ENCODE data around the gene CXCL16. TPM values are rescaled to one million over a fixed set of nuclear protein-coding genes. Genes with fewer than 3 reads are reported as not detected.

CXCL16 gene
- total and polyA plus RNA-seq, 2 of the 13 experiments (the other 11 are each of a cell fraction or from before 2014, with no cell fraction given), result 9.4 to 101 TPM

DNA sequence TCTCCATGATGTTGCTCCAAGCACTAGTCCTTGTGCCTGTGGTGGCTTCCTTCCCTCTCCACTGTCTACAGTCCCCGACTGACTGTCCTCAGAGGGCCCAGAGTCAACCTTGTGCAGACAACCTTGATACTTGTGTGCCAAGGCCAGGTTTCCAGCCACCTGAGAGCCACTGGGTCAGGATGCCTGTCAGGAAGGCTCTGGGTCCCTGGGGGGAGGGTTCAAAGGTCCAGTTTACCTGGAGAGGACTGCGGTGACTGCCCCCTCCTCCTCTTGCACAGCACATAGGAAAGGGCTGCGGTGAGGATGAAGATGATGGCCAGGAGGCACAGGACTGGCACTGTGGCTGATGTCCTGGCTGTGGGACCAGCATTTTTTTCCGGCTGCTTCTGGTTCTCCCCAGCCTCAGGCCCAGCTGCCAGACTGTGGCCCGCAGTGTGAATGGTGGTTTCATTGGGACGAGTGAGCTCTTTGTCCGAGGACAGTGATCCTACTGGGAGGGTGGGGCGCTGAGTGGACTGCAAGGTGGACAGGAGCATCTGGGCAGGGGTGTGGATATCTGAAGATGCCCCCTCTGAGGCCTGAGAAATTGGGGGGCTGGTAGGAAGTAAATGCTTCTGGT, 4.8 kb downstream of the CXCL16 start (continued):
- TF ChIP-seq ZNF605 (CRISPR knock-in tag; IDR thresholded peaks at IDR 0.05), result no peak
- TF ChIP-seq MAZ (IDR thresholded peaks at IDR 0.05; ENCODE audit: borderline replicate concordance, low read depth, low read length), result no peak
- TF ChIP-seq MAZ (CRISPR knock-in tag; IDR thresholded peaks at IDR 0.05; ENCODE audit: low read depth), result 0 out of 2 replicates have a peak, but pooled peaks have one; percentile 51
- TF ChIP-seq ZNF883 (CRISPR knock-in tag; IDR thresholded peaks at IDR 0.05; ENCODE audit: not compliant biosample characterization), result peak; percentile 17
- TF ChIP-seq NFIC (IDR thresholded peaks at IDR 0.05; ENCODE audit: low read length), result no peak
- TF ChIP-seq NCOA2 (CRISPR knock-in tag; IDR thresholded peaks at IDR 0.05), result 0 out of 2 replicates have a peak, but pooled peaks have one; percentile 18
- TF ChIP-seq, protein P1, sequence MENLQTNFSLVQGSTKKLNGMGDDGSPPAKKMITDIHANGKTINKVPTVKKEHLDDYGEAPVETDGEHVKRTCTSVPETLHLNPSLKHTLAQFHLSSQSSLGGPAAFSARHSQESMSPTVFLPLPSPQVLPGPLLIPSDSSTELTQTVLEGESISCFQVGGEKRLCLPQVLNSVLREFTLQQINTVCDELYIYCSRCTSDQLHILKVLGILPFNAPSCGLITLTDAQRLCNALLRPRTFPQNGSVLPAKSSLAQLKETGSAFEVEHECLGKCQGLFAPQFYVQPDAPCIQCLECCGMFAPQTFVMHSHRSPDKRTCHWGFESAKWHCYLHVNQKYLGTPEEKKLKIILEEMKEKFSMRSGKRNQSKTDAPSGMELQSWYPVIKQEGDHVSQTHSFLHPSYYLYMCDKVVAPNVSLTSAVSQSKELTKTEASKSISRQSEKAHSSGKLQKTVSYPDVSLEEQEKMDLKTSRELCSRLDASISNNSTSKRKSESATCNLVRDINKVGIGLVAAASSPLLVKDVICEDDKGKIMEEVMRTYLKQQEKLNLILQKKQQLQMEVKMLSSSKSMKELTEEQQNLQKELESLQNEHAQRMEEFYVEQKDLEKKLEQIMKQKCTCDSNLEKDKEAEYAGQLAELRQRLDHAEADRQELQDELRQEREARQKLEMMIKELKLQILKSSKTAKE (CRISPR knock-in tag; IDR thresholded peaks at IDR 0.05; ENCODE audit: borderline replicate concordance), result peak; percentile 67
- TF ChIP-seq, protein P2, sequence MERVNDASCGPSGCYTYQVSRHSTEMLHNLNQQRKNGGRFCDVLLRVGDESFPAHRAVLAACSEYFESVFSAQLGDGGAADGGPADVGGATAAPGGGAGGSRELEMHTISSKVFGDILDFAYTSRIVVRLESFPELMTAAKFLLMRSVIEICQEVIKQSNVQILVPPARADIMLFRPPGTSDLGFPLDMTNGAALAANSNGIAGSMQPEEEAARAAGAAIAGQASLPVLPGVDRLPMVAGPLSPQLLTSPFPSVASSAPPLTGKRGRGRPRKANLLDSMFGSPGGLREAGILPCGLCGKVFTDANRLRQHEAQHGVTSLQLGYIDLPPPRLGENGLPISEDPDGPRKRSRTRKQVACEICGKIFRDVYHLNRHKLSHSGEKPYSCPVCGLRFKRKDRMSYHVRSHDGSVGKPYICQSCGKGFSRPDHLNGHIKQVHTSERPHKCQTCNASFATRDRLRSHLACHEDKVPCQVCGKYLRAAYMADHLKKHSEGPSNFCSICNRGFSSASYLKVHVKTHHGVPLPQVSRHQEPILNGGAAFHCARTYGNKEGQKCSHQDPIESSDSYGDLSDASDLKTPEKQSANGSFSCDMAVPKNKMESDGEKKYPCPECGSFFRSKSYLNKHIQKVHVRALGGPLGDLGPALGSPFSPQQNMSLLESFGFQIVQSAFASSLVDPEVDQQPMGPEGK (CRISPR knock-in tag; IDR thresholded peaks at IDR 0.05), result peak; percentile 75
- TF ChIP-seq ZBTB38 (CRISPR knock-in tag; IDR thresholded peaks at IDR 0.05), result peak; percentile 74; the same call in 1 of the 2 replicates
- TF ChIP-seq, protein P3, sequence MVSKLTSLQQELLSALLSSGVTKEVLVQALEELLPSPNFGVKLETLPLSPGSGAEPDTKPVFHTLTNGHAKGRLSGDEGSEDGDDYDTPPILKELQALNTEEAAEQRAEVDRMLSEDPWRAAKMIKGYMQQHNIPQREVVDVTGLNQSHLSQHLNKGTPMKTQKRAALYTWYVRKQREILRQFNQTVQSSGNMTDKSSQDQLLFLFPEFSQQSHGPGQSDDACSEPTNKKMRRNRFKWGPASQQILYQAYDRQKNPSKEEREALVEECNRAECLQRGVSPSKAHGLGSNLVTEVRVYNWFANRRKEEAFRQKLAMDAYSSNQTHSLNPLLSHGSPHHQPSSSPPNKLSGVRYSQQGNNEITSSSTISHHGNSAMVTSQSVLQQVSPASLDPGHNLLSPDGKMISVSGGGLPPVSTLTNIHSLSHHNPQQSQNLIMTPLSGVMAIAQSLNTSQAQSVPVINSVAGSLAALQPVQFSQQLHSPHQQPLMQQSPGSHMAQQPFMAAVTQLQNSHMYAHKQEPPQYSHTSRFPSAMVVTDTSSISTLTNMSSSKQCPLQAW (CRISPR knock-in tag; IDR thresholded peaks at IDR 0.05), result peak; percentile 52; the same call in 1 of the 2 replicates
- TF ChIP-seq TARDBP (CRISPR knock-in tag; IDR thresholded peaks at IDR 0.05), result peak; percentile 60; the same call in 1 of the 2 replicates
- peak; percentile 57; the same call in 1 of the 2 replicates for TF ChIP-seq HDAC2 (CRISPR knock-in tag; IDR thresholded peaks at IDR 0.05)
- TF ChIP-seq ZNF75D (CRISPR knock-in tag; IDR thresholded peaks at IDR 0.05; ENCODE audit: borderline replicate concordance), result no peak
- peak; percentile 34; the same call in 1 of the 2 replicates for TF ChIP-seq POLR2G (IDR thresholded peaks at IDR 0.05; ENCODE audit: low read depth, low read length)
- TF ChIP-seq PHF8 (CRISPR knock-in tag; IDR thresholded peaks at IDR 0.05), result 0 out of 2 replicates have a peak, but pooled peaks have one; percentile 22
- TF ChIP-seq SP5 (CRISPR knock-in tag; IDR thresholded peaks at IDR 0.05; ENCODE audit: borderline replicate concordance, low read depth), result 0 out of 2 replicates have a peak, but pooled peaks have one; percentile 14
- TF ChIP-seq, protein P4, sequence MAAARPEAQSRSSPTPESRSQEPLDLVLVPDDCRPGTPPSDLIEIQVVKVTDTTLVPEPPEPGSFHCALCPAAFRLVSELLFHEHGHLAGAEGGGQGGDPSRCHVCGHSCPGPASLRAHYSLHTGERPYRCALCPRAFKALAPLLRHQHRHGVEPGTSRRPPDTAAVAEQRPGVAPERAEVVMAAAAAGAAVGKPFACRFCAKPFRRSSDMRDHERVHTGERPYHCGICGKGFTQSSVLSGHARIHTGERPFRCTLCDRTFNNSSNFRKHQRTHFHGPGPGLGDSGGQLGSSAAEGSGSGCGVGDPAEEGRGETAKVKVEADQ (CRISPR knock-in tag; IDR thresholded peaks at IDR 0.05; ENCODE audit: borderline replicate concordance), result no peak
- TF ChIP-seq ZNF768 (CRISPR knock-in tag; IDR thresholded peaks at IDR 0.05), result peak; percentile 44; the same call in 1 of the 2 replicates
- 0 out of 2 replicates have a peak, but pooled peaks have one; percentile 16 for TF ChIP-seq MYC (CRISPR knock-in tag; IDR thresholded peaks at IDR 0.05; ENCODE audit: borderline replicate concordance)
- TF ChIP-seq, protein P5, sequence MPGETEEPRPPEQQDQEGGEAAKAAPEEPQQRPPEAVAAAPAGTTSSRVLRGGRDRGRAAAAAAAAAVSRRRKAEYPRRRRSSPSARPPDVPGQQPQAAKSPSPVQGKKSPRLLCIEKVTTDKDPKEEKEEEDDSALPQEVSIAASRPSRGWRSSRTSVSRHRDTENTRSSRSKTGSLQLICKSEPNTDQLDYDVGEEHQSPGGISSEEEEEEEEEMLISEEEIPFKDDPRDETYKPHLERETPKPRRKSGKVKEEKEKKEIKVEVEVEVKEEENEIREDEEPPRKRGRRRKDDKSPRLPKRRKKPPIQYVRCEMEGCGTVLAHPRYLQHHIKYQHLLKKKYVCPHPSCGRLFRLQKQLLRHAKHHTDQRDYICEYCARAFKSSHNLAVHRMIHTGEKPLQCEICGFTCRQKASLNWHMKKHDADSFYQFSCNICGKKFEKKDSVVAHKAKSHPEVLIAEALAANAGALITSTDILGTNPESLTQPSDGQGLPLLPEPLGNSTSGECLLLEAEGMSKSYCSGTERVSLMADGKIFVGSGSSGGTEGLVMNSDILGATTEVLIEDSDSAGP (CRISPR knock-in tag; IDR thresholded peaks at IDR 0.05; ENCODE audit: borderline replicate concordance), result peak; percentile 37; the same call in 1 of the 2 replicates

Measured in HepG2 (cell line).